GM18868 (cell line): Measurements from ENCODE around the gene GAB2.

Experiments used
- ATAC-seq: cut with Tn5 transposase; IDR thresholded peaks from one replicate; pipeline ENCODE4 v1.9.1; 2021; ENCODE audit warnings: mild to moderate bottlenecking, moderate library complexity; ENCODE audit not compliant: unreplicated experiment

GAB2 gene

DNA sequence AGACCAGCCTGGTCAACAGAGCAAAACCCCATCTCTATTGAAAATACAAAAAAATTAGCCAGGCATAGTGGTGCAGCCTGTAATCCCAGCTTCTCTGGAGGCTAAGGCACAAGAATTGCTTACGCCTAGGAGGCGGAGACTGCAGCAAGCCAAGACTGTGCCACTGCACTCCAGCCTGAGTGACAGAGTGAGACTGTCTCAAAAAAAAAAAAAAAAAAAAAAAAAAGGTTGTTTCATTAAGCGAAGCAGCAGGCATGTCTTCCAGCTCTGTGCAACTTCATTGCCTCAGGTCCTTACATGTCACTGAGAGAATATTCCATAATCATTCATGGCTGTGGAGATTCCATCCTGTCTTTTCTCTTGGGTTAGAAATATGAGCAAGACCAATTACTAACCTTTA lies 16.9 kb downstream of the GAB2 start:
- no peak for ATAC-seq

GRCh38 chr11:78400116-78400515 lies 17.5 kb downstream of the GAB2 start:
- no peak for ATAC-seq

GRCh38 chr11:78399136-78399535 lies 18.5 kb downstream of the GAB2 start:
- ATAC-seq, result no peak

DNA sequence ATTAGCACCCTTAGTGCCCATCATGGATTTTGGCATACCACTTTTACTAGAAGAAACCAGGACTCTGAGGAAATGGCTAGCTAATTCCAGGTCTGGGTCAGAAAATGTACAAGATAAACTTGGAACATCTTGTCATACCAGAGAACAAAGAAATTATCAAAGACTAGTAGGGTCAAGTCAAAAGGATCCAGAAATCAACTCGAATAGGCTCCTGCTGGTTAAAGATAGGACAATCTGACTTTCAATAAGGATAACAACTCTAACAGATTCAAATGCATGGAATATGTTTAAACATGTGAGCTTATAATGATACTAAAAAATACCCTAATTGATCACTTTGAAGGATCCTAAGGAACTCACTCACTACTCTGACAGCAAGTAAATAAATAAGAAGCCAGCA lies 18.9 kb downstream of the GAB2 start:
- ATAC-seq, result no peak

DNA sequence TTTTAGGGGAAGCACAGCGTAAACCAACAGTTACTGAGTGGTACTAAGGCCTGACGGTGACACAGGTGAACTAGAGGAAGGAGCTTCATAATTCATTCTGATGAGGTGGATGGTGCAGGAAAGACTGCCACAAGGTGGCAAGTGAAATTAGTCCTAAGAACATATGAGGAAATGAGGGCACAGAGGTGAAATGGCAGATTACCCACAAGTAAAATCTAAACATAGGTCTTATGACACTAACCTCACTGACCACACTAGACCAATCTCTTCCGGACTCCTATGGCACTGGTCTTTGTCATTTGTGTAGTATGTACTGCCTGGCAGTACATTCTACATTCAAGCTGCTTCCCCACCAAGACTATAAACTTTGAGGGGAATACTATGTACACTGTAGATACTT lies 20.2 kb downstream of the GAB2 start:
- peak; percentile 89 for ATAC-seq

- no peak for ATAC-seq
These were observed 22.0 kb downstream of the GAB2 start for GRCh38 chr11:78395597-78395996.

- no peak for ATAC-seq
These were observed 24.8 kb downstream of the GAB2 start for GRCh38 chr11:78392854-78393253.

DNA sequence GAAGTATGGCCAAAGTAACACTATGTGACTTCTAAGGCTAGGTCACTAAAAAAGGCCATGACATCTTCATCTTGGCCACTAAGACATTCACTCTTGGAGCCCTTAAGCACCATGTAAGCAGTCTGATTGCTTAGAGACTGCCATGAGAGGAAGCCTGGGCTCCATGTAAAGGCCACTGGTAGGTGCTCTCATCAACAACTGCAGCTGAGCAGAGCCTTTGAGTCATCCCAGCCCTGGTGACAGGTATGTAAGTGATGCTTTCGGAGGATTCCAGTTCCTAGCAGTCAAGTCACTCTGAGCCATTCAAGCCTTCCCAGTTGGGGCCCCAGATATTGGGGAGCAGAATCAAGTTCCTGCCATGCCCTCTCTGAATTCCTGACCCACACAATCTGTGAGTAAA lies 26.2 kb downstream of the GAB2 start:
- ATAC-seq, result no peak

DNA sequence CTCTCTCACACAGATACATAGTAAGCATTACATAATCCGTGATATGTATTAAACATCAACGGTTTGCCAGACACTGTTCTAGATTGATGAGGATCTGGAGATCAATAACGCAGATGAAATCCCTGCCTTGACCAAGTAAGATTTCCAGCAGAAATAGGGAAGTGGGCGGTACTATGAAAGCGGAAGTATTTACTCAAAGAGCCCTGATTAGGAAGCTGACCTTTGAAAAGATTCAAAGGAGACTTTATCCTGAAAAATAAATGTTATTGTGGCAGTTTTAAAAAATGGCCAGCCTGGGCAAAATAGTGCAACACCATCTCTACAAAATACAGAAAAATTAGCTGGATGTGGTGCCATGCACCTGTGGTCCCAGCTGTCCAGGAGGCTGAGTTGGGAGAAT lies 26.8 kb downstream of the GAB2 start:
- ATAC-seq, result no peak

- ATAC-seq, result no peak
These were observed 31.2 kb downstream of the GAB2 start for GRCh38 chr11:78386215-78386941.

- ATAC-seq, result no peak
These were observed 32.4 kb downstream of the GAB2 start for GRCh38 chr11:78385205-78385604.

DNA sequence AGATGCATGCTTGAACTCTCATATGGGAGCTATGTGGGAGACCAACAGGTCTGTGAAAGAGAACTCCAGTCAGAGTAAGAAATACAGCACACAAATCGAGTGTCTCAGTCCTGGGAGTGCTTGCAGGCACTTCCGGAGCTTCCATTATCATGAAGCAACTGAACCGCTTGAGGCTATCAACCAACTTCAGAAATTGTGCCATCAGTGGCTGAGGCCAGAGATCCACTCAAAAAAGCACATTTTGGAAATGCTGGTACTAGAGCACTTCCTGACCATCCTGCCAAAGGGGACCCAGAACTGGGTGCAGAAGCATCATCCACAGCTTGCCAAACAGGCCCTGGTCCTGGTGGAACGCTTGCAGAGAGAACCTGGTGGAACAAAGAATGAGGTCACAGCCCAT lies 33.4 kb downstream of the GAB2 start:
- ATAC-seq, result no peak

GRCh38 chr11:78381865-78382264 lies 35.8 kb downstream of the GAB2 start:
- no peak for ATAC-seq

GRCh38 chr11:78380615-78381051 lies 37.0 kb downstream of the GAB2 start:
- no peak for ATAC-seq

- peak; percentile 53 for ATAC-seq
These were observed 38.5 kb downstream of the GAB2 start for GRCh38 chr11:78379039-78379670.

GRCh38 chr11:78377625-78378418 lies 39.8 kb downstream of the GAB2 start:
- ATAC-seq, result no peak

GRCh38 chr11:78376858-78377257 lies 40.8 kb downstream of the GAB2 start:
- ATAC-seq, result no peak

DNA sequence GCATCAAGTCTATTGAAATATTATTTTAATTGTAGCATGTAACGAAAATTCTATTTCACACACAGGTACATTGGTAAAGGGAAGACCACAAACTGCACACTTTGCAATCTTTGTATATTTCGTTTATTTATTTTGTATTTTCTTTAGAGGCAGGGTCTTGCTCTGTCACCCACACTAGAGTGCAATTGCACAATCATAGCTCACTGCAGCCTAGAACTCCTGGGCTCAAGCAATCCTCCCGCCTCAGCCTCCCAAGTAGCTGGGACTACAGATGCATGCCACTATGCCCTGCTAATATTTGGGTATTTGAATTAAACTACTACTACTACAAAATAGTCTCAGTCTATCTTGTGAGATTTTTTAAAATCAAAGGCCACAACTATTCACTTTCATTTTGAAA lies 42.7 kb downstream of the GAB2 start:
- no peak for ATAC-seq

- ATAC-seq, result no peak
These were observed 43.9 kb downstream of the GAB2 start for GRCh38 chr11:78373689-78374088.

GRCh38 chr11:78372114-78372768 lies 45.4 kb downstream of the GAB2 start:
- no peak for ATAC-seq

DNA sequence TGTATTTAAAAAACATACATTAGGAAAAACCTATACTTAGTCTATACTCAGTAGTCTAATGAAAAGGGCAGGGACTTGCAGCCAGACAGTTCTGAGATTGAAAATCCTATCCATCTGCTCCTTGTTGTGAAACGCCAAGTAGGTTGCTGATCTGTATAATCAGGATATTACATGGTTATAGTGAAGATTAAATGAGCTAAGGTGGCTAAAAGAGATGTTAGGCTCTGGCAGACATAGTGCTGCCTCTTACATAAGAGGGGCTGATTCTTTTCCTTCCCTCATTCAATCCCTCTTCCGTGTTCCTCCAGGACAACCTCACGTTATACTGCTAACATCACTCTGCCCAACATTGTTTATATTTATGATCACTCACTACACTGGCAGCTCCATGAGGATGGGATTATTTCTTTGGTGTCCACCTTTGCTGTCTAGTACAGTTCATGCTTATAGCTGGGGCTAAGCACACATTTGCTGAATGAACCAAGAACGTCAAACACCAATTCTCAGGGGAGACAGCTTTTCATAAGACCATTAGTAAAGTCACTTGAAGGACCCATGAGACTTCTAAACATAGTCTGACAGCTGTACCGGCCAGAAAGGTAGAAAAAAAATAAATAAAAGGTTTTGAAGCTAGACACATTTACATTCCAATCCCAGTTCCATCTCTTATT lies 46.3 kb downstream of the GAB2 start:
- no peak for ATAC-seq
